Fibroblast of skin of back (primary cell): Measurements from ENCODE around the gene SERGEF. TPM values are rescaled to one million over a fixed set of nuclear protein-coding genes. Genes with fewer than 3 reads are reported as not detected.

Experiments
- DNase-seq: peaks from one replicate; pipeline ENCODE4 v3.0.0-alpha.2; 2013
- polyA plus RNA-seq, 2 experiments: library from polyadenylated mRNA; unstranded; fragments of 120-200 nt; gene quantifications; one replicate each; pipeline ENCODE4 v1.2.1, GENCODE V29; 2013; ENCODE audit not compliant: insufficient read length in 2 of 2

The SERGEF gene
- polyA plus RNA-seq (2013, experiment 1 of 2; ENCODE audit: insufficient read length): 19.7 TPM
- 23.1 TPM for polyA plus RNA-seq (2013, experiment 2 of 2; ENCODE audit: insufficient read length)

DNA sequence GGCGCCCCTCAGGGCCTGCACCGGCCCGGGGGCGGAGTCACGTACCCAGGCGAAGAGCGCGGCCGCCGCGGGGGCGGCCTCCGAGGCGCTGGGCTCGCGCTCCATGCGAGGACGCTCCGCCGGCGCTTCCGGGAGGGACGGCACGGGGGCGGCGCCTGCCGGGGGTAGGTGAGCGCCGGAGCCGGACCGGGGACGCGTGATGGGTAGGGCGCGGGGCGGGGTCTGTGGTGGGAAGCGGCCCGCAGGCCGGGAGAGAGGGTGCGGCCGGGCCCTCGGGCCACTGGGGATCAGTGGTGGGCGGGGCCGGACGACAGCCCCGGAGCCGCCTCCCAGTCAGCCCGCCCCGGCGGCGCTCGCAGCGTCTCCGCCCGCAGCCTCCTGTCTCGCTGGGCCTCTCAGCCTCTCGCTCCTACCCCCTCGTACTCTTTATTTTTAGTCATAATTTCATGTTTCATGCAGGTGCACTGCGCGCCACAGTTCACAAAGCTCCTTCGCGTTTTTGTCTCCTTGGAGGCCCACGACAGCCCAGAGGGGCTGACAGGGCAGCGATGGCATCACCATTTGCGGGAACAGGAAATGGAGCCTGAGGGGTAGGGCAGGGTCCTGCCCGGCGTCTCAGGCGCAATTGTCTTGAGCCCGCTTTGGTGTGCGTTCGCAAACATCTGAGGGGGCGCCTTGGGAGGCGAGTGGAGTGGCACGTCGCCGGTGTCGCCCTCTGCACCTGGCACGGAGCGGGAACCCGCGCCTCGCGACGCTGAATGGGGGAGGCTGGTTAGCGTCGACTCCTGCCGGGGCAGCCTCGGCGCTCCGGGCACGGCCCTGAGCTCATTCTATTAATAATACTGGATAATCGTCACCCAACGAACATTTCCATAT, at the start of gene SERGEF:
SERGEF (minus strand) TSS at position 142 of the 876 bp plus-strand sequence; CDS start at position 105, 37 bp downstream.
- DNase-seq: peak; percentile 89

DNA sequence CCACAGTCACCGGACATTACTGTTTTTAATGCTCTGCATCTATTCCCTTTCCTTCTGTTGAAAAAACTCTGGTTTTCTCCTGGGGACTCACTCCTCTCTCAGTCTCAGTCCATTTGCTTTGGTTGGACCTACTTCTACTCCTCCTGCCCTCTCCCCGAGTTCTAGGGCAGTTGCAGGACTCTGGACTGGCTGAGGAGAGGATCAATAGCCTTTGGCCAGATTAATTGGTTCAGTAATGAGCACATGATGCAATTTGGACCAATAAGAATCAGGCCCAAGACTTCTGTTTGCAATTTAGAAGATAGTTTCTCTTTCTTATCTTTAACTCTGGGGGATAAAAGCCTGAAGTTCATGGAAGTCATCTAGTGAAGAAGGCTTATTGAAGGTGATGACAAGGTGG, 48.5 kb upstream of the SERGEF start:
- DNase-seq: no peak

DNA sequence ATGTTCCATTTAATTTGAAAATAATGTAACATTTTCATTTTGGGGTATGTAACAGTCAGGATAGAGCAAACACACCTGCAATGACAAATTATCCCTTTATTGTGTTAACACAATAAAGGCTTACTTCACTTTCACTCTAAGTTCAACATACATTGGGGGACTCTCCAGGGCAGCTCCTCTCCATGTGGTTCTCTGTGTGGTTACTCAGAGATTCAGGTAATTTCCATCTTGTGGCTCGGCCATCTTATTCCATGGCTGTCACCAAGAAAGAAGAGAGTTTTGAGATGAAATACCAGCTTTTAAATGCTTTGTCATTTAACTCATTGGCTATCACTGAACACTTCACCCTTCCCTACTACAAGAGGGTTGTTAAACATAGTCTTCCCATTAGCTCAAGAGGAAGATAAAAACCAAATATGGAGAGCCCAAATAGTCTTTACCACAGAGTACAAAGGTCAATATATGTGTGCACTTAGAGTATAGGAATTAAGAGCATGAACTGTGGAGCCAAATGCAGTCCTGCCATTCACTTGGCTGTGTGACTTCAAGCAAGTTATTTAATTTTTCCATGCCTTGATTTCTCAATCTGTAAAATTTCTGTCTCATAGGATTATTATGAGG, 43.8 kb upstream of the SERGEF start:
- DNase-seq: no peak

DNA sequence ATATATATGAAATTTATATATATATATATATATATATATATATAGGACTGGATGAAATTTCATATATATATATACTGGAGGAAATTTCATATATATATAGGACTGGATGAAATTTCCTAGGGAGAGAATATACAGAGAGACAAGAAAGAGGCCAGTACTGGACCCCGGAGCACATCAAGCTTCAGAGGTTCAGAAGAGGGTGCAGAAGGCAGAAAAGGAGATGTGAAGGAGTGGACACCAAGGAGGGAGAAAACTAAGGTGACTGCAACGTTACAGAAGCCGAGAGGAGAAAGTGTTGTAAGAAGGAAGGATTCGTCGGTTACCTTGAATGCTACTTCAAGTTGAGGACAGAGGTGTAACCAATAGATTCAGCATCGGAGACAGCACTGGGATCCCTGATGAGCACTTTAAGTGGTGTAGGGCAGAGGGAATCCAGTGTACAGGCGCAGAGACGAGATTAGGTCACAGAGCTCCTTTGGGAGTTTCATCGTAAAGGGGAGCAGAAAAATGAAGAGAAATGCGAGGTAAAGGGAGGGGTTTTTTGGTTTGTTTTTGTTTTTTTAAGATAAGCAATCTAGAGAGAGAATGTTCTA, 41.8 kb upstream of the SERGEF start:
- no peak for DNase-seq

DNA sequence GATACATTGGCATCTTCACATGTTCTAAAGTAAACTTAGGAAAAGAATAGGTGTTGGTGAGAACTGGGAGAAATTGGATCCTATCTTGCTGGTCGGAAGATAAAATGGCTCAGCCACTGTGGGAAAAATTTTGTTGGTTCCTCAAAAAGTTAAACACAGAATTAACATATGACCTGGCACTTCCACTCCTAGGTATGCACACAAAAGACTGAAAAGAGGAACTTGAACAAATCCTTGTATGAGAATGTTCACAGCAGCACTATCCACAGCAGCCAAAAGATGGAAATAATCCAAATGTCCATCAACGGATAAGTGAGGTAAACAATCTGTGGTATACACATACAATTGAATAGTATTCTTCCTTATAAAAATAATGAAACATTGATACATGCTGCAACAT, 38.0 kb upstream of the SERGEF start:
- DNase-seq: no peak

DNA sequence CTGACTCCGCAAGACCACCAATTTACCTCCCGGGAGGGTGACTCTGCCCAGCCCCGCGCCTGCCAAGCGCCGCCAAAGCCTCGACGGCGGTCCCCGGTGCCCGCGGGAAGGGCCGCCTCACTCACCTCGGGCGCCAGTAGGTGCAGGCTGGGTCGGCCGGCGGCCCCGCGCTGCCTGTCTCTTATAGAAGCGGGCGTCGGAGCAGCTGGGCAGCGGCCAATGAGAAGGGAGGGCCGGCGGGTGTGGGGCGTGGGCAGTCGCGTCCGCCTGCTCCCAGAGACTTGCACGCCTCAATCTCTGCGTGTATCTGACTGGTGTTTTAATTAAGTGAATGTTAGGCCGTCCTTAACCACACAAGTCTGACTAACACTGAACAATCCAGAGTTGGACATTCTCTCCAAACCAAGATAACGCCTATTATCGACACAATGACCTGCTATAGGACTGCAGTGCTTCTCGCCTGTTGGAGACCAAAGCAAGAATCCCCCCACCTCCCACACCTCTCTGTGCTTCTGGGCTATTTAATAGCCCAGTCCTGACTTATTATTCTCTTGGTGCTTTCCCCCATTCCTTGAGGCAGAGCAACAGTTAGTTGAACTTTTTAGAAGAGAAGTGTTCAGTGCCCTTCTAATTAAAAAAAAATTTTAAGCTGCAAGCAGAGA, 33.4 kb upstream of the SERGEF start, which contains the start of gene TPH1:
TPH1 (minus strand) TSS at position 154 of the 662 bp plus-strand sequence. CDS start 5,507 bp downstream, outside the sequence.
- DNase-seq: peak; percentile 19

DNA sequence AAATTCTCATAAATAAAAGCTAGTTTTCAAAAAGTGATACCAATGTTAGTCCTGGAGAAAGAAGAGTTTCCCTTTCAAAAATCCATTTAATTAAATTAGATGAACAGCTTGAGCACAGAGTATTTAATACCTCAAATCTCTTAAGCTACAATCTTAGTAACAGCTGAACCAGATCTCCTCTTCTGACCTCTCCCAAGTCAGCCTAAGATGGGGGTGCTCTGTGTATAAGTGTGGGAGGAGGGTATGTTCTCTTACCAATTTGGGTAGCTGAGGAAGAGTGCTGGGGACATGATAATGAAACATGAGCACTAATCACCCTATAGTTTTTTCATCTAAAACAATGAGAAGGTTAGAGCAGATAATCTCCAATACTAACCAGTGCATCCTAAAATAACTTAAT, 23.6 kb upstream of the SERGEF start:
- no peak for DNase-seq

DNA sequence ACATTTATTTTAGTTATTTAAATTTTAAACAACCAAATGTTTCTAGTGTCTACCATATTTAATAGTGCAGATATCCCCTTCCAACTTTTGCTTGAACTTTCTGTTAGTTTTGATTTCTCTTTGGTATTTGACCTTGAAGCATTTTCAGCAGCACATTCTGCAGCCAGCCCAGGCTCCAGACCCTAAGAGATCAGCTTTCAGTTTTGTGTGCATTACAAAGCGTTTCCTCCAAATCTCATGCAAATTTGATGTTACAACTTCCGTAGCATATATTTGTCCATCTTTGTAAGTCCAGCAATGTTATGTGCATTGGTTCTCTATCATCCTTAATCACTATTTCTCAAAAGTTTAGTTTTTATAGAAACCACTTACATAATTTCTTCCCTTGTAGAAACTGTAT, 14.6 kb upstream of the SERGEF start:
- DNase-seq: no peak

DNA sequence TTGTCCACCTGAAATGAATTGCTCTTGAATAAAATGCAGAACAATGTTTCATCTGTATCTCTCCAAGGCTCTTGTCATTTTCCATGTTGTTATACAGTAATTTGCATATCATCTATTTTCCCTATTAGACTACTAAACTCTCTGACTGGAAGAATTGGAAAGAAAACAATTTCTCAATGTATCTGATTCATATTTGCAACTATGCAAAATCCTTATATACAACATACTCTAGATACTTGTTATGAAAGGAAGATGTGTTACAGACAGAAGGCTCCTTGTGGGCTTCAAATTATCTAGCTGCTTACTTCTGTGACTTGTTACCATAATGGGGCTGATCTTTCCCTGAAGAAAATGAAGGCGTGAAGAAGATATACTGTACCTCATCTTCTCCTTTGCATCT, 9.6 kb upstream of the SERGEF start:
- DNase-seq: no peak

DNA sequence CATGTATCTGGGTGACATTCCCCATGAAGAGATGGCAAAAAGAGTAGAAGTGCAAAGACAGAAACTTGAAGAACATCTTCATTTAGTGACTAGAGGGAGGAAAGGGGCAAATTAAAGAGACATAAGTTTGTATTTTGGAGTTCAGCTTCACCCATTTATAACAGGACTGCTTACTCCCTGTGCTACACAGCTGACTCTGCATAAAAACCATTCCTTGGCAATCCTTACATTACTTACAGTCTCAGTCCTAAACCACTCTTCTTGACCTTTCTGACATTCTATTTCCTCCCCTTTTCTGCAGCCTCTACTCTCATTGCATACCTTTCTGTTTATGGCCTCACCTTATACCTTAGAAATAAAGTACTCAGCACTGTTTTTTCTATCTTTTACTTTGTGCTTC, 6.8 kb upstream of the SERGEF start:
- no peak for DNase-seq

DNA sequence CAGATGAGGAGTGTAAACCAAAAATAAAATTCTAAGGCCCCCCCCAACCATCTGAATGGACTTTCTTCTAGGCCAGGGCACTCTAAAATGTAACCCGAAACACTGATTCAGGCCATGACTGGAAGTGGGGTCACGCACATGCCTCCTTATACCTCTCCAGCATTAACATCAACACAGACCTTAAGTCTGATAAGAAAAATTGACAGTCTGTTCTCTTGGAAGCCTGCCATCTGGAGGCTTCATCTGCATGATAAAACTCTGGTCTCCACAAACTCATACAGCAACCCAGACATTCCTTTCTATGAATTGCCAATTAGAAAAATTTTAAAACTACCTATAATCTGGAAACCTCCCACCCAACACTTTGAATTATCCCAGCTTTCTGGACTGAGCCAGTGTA, 3.9 kb upstream of the SERGEF start:
- DNase-seq: no peak

DNA sequence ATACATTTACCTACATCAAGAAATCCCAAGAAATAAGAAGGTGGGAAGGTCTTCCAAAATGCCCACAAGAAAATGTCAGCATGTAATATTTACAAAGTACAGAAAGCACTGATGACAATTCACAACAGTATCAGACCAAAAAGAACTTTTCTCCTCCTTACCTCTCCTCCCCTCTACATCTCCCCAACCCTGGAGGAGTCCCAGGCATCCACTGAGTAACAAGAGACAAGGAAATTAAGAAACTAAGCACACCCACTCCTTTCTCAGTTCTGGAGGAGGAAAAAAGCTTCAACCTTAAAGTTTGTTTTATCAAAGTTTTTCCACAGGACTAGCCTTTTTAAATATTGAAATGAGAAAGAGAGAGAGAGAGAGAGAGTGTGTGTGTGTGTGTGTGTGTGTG, 2.0 kb upstream of the SERGEF start:
- no peak for DNase-seq

DNA sequence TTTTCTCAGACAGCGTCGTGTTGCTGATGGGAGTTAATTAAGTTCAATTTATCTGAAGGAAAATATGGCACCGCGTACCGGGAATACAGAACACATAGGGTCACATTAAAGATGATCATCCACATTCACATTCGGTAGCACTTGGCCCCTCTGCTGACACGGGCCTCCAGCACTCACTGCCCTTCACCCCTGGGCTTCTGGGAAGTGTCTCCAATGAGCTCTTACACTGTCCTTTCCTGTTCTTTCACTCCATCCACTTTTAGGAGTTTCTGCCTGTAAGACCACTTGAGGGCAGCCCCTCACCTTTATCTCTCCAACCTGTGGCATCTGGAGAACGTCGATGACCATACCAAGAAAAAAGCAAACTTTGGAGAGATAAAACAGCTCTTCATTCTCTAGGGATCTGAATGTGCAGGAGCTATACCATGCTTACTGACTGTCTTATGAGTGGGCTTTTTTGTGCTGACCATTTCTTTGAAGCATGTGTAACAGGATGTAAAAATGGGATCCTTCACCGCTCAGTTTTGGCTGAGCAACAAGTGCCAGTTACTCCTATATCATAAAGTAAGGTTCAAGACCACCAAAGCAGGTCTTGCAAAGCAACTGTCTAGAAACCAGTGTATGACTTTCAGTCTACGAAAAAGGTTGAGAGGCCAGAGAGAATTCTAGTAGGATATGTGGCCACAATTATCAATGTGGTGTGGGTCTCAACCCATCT, 1.1 kb upstream of the SERGEF start:
- DNase-seq: peak; percentile 4

DNA sequence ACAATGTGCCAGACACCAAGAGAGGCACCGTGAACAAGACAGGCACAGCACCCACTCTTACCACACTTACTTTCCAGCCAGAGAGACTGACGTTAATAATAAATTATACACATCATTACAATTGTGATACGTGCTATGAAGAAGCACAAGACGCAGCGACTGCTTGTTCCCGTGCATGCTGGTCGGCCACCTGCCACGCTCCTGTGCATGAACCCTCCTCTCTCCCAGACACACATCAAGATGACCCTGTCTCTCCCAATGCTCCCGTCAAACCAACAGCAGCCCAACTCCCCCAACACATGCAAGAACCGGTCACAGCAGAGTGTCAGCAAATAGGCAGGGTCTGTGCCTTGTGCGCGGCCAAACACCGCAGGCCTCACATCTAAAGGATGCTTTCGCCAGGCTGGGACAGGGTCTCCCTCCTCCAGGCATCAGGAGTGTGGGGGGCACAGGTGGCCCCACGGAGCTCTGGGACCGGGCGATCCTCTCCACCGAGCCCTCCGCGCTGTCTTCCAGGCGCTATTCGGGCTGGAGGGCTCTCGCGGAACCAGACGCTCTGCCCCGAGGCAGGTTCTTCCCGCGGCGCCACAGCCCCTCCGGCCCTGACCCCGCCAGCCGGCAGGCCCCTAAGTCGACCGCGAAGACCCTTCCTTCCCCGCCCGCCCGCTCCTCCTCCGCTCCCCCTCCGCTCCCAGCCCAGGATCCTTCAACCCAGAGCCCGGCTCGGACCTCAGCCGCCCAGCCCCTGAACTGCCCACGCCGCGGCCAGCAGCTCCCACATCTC, 533 bp downstream of the SERGEF start:
- DNase-seq: peak; percentile 19

DNA sequence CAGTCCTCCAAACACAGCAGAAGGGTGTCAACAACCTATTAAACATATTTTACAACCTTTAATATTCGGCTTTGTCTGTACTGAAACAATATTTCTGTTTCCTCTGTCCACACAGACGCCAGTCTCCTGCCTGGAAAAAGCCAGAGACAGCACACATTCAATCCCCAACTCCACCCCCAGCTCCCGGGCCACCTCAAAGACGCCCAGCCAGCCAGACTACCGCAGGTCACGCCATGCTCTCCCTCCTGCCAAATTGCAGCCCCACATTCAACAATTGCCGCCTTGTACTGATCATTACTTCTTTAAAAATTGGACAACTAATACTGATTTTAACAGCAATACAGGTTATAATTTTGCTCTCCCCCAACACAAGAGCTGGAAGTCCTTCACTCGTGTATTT, 1.2 kb downstream of the SERGEF start:
- DNase-seq: no peak

DNA sequence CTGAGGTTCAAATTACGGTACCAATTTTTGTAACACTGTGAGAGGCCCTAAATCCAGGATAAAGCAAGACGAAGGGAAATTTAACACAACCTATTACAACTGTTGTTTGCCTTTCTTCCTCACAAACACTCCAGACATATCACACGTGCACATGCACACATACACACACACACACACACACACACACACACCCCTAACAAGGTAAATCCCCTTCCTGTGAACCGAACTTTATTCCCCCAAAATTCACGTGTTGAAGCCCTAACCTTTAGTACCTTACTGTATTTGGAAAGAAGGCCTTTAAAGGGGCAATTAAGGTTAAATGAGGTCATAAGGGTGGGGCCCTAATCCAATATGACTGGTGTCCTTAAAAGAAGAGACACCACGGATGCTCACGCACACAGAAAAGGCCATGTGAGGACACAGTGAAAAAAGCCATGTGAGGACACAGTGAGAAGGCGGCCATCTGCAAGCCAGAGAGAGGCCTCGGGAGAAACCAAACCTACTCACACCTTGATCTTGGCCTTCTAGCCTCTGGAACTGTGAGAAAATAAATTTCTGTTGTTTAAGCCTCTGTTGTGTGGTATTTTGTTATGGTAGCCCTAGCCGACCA, 1.8 kb downstream of the SERGEF start:
- DNase-seq: no peak

DNA sequence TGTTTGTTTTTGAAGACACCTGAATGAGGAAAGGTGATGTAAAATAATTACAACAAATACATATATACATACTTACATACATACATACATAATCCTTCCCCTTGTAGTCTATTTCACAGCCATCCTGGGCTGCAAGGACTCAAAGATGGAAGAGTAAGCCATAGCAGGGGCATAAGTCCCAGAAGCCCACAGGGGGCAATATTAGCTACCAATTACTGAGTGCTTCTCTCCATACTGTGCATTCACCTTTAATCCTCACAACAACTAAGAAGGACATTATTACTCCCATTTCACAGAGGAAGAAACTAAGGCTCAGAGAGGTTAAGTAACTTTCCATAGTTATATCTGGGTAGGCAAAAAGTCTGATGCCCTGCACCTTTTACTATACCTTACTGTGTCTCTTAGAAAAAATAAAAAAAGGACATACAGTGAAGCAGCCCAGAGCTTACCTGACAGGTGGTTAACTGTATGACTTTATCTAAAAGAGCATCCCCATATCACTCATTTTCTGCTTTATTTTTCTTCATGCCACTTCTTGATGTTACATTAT, 2.7 kb downstream of the SERGEF start:
- no peak for DNase-seq

DNA sequence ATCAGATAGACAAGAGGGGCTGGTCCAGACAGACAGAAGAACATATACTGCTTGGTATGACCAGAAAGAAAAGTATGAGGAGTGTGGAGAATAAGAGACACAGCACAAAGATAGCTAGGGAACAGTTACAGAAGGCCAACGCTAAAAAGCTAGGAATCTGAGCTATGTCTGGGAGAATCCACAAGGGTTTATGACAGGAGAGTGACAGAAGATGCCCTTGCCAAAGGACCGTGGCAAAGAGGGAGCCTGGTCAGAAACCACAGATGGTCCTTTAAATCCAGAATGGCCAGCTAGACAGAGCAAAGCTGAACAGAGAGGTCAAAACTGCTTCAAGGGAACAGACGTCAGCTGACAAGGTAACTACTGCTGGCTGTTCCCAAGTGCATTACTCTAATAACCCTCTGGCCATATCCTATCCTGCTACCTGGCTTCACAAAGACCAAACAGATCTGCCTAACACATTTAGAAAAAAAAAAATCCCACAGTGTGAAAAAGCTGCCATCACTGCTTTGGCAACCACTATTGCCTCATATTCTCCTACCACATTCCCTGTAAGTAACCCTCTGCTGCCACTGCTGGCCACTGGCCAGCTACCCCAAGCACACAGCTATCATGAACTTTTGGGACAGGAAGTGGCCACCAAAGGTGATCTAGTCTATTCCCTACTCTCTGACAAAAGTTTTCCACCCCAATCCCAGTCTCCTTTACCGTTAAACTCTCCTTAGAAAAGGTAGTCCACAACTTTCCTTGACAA, 7.3 kb downstream of the SERGEF start:
- DNase-seq: no peak

DNA sequence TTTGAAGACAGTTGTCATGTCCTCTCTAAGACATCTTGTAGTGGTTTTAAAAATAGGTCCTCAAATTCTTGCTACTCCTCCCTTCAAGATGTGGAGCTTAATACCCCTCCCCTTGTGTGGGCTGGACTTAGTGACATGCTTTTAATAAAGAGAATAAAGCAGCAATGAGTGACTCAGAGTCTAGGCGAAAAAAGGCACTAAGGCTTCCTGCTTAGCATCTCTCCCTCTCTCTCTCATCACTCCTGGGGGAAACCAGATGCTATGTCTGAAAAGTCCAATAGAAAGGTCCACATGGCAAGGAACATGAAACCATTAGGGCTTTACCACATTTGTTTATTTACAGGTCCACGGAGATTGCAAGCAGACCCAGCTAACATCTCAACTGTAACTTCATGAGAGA, 11.7 kb downstream of the SERGEF start:
- peak; percentile 31 for DNase-seq

DNA sequence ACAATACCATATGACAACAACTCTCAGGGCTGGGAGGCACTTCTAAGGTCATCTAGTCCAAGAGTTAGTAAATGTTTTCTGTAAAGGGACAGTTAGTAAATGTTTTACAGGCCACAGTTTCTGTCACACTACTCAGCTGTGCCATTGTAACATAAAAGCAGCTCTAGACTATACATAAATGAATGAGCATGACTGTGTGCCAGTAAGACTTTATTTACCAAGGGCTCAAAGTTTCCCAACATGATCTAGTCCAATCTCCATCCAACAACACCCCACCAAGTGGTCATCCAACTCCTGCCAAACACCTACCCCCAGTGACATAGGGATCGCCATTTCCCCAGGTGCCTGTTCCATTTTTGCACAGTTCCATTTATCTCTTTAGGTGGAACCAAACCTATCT, 12.1 kb downstream of the SERGEF start:
- DNase-seq: no peak
